Small intestine (tissue), 7 donors: ENCODE data around the gene COPG2. TPM values are rescaled to one million over a fixed set of nuclear protein-coding genes. Genes with fewer than 3 reads are reported as not detected.

Experiments
- DNase-seq, 2 donors: peaks; one replicate each; pipeline versions ENCODE4 v3.0.0 to v3.0.0-alpha.2; 2013
- FAIRE-seq: peaks from 2 replicates; lab custom pipeline; 2012; peaks lifted over from hg19 to GRCh38; lab: Jason Lieb, UNC
- H3K27ac ChIP-seq, 3 donors: one replicate each; pipeline ENCODE4 v1.5.1; 2013; ENCODE audit warnings: low read length in 2 of 3, mild to moderate bottlenecking in 2 of 3, control low read depth in 1 of 3, inconsistent platforms in 1 of 3, low read depth in 1 of 3, moderate library complexity in 1 of 3
- H3K27me3 ChIP-seq, 3 donors: one replicate each; pipeline ENCODE4 v1.6.1; 2013; ENCODE audit warnings: low read length in 3 of 3, inconsistent platforms in 1 of 3; ENCODE audit not compliant: control insufficient read depth in 3 of 3, insufficient read depth in 3 of 3
- H3K36me3 ChIP-seq, 3 donors: one replicate each; pipeline ENCODE4 v1.6.1; 2013; ENCODE audit warnings: low read length in 3 of 3, inconsistent platforms in 1 of 3, low read depth in 1 of 3, mild to moderate bottlenecking in 1 of 3, moderate library complexity in 1 of 3; ENCODE audit not compliant: control insufficient read depth in 3 of 3, insufficient read depth in 2 of 3
- H3K4me1 ChIP-seq, 3 donors: one replicate each; pipeline ENCODE4 v1.6.1; 2013; ENCODE audit warnings: low read length in 2 of 3, inconsistent platforms in 1 of 3, low read depth in 1 of 3, mild to moderate bottlenecking in 1 of 3, moderate library complexity in 1 of 3; ENCODE audit not compliant: control insufficient read depth in 3 of 3, insufficient read depth in 2 of 3
- H3K4me3 ChIP-seq, 3 donors: one replicate each; pipeline ENCODE4 v1.5.1; 2013; ENCODE audit warnings: low read length in 3 of 3, control low read depth in 1 of 3, inconsistent platforms in 1 of 3, low read depth in 1 of 3, mild to moderate bottlenecking in 1 of 3, moderate library complexity in 1 of 3
- H3K9me3 ChIP-seq, 2 donors: one replicate each; pipeline ENCODE4 v1.6.1; 2013; ENCODE audit warnings: low read depth in 1 of 2, low read length in 1 of 2; ENCODE audit not compliant: control insufficient read depth in 2 of 2, insufficient read depth in 1 of 2
- WGBS, 3 donors: extraction: QIAGEN DNeasy Blood & Tissue Kit; methylation state at CpG; one replicate each; pipeline ENCODE4 v1.1.7; 2013; 5-methylcytosine and 5-hydroxymethylcytosine counted together
- polyA plus RNA-seq, 4 donors: library from polyadenylated mRNA; stranded (reverse) in 3 of 4; unstranded in 1 of 4; fragments of 200-250 nt in 3 of 4; fragments of 120-200 nt in 1 of 4; gene quantifications; one replicate each; pipeline versions ENCODE4 v1.2.1 to v1.2.3, GENCODE V29; 2013
- donor health status: healthy with polysubstance abuse.
- donor health status: control.
- donor health status: control.
- donor health status: Bipolar disorder and iron deficiency.
- donor health status: healthy.

The COPG2 gene
- polyA plus RNA-seq, 4 donors, result 5.1 to 17.8 (median 10.7) TPM

DNA sequence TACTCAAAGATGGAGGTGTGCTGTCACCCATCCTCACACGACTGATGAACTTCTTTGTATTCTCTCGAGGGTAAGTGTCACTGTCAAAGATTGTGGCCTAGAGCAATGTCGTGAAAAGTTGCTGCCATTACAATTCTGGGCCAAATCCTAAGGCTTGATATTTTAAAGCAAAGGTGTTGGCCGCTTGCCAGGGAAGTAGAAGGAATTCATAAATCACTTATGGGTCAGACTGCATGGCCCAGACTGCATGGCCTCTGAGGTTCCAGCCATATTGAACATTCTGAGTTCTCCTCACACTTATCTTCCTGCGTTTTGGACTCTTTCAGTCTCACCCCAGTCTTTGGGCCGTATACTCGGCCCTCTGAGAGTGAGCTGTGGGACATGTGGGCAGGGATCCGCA lies 168.1 kb downstream of the COPG2 start:
- H3K36me3 ChIP-seq, result peaks cover 2 to 32% (median 9%) of the 10 kb centered on the region in 3 donors
- DNase-seq (no peak), FAIRE-seq (no peak)
- WGBS, 3 donors, result 88 to 92% (median 90%) methylated on average over 8 of the region's 8 CpGs
- no peaks in the 10 kb centered on the region for H3K4me1 ChIP-seq
- no peaks in the 10 kb centered on the region for H3K27me3 ChIP-seq
- no peak overlapping the region for H3K27ac ChIP-seq
- no peak overlapping the region for H3K4me3 ChIP-seq
- no peaks in the 10 kb centered on the region for H3K9me3 ChIP-seq

DNA sequence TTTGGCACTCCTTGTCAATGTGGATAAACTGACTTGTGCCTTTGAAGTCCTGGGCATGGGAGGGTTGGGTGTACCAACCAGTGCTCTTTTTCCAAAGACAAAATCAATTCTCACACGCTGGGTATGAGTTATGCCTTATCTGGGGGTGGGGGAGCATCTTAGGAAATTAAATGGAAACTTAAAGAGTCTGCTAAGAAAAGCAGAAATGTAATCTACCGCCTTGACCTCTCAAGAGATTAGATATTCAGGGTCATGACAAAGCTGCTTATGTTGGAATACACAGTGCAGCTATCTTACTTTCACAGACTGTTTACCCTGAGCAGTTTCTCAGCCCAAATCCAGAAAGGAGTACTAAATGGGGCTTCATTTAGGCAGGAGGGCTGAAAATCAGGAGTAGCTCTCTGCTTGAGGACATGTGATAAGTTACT lies 174.1 kb downstream of the COPG2 start:
- DNase-seq (no peak), FAIRE-seq (no peak)
- WGBS, 3 donors, result 26 to 44% (median 43%) methylated on average over 2 of the region's 2 CpGs
- H3K36me3 ChIP-seq, result peaks cover 0 to 15% (median 4%) of the 10 kb centered on the region in 3 donors
- H3K27ac ChIP-seq, result peak overlapping the region in 1 of 3 donors; percentile 24
- peak overlapping the region in 1 of 3 donors; percentile 58 for H3K4me3 ChIP-seq
- H3K4me1 ChIP-seq, result peaks cover 0 to 10% (median 0%) of the 10 kb centered on the region in 3 donors
- no peaks in the 10 kb centered on the region for H3K27me3 ChIP-seq
- H3K9me3 ChIP-seq, result peaks cover 0 to 15% of the 10 kb centered on the region in 2 donors

DNA sequence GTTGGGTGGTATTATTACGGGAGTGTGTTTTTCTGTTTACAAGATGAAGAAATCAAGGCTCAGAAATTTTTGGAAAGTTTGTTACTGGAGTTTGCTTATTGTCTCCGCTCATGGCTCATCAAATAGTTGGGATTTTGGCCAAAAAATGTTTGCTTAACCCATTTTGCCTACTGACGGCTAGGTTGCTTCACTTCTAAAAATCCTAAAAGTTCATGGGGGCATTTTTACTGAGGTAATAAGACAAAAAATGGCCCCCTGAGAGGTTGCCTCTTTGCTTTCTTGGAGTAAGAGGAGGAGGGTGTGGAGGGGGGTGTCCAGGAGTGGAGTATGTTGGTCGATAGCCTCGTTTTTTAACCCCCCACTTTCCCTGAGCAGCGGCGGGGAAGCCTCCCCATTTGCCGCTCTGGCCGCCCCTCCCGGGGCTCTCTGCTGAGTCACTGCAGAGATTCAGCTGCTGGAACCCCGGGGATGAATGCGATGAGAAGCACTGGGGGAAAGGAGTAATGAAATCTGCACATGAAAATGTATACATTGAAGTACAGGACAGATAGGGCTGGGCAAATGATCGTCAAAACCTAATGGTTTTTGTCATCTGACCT lies 175.2 kb downstream of the COPG2 start:
- FAIRE-seq (no peak), DNase-seq (no peak)
- H3K4me1 ChIP-seq, result peaks cover 0 to 21% (median 0%) of the 10 kb centered on the region in 3 donors
- peak overlapping the region in 1 of 3 donors; percentile 58 for H3K4me3 ChIP-seq
- H3K36me3 ChIP-seq, result peaks cover 0 to 15% (median 4%) of the 10 kb centered on the region in 3 donors
- peaks cover 0 to 15% of the 10 kb centered on the region in 2 donors for H3K9me3 ChIP-seq
- WGBS, 3 donors, result 53 to 83% (median 72%) methylated on average over 13 of the region's 13 CpGs
- H3K27ac ChIP-seq, result no peak overlapping the region
- H3K27me3 ChIP-seq, result no peaks in the 10 kb centered on the region

DNA sequence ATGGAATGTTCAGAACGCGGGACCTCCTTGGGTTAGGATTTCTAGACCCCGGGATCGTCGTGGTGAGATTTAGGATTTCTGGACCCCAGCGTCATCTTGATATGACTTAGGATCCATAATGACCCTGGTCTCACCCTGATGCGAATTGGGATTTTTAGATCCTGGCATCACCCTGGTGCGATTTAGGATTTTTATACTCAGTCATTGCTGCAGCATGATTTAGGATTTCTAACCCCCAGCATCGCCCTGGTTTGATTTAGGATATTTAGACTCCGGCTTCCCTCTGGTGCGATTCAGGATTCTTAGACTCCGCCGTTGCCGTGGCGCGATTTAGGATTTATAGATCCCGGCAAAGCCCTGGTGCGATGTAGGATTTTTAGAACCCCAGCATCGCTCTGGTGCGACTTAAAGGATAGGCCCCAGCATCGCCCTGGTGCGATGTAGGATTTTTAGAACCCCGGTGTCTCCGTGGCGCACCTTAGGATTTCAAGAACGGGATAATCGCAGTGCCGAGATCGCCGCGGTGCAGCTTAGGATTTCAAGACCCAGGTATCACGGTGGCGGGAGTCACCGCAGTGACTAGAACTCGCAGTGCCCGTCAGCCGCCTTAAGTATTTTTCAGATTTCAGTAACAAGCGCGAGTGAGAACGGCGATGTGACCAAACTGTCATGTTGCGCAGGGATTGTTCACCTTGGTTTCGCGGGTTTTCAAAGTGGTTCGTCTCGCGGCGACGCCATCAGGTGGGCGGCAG lies 175.8 kb downstream of the COPG2 start:
- H3K27me3 ChIP-seq, result no peaks in the 10 kb centered on the region
- DNase-seq (no peak), FAIRE-seq (no peak)
- peak overlapping the region in 1 of 3 donors; percentile 4 for H3K27ac ChIP-seq
- 58 to 81% (median 76%) methylated on average over 50 of the region's 50 CpGs for WGBS, 3 donors
- H3K4me1 ChIP-seq, result peaks cover 0 to 23% (median 0%) of the 10 kb centered on the region in 3 donors
- H3K4me3 ChIP-seq, result peak overlapping the region in 2 of 3 donors; percentile 39 to 58
- peaks cover 0 to 15% of the 10 kb centered on the region in 2 donors for H3K9me3 ChIP-seq
- peaks cover 0 to 9% (median 0%) of the 10 kb centered on the region in 3 donors for H3K36me3 ChIP-seq

DNA sequence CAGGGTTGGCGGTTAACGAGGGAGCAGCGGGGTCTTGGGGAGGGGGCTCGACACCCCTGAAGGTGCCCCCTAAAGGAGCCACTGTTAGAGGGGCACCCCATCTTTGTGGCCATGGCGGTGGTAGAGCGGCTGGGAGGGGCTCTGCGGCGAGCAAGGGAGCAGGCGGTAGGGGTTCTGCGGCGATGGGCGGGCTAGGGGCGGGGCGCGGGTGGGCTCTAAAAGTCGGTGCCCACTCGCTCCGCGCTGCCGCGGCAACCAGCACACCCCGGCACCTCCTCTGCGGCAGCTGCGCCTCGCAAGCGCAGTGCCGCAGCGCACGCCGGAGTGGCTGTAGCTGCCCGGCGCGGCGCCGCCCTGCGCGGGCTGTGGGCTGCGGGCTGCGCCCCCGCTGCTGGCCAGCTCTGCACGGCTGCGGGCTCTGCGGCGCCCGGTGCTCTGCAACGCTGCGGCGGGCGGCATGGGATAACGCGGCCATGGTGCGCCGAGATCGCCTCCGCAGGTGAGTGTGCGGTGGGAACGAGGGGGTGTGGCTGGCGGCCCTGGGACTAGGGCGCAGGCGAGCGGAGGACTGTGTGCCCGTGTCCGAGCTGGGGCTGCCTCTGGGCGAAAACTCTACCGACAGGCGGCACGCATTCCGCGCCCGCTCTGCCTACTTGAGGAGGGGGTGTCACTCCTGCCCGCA lies 176.6 kb downstream of the COPG2 start, which contains the start of gene MEST:
MEST (plus strand) TSS at position 245 of the 682 bp plus-strand sequence; CDS start at position 474, 229 bp downstream.
- WGBS, 3 donors, result 59 to 65% (median 61%) methylated on average over 62 to 71 of the region's 71 CpGs
- FAIRE-seq, result no peak
- peak within 1 kb of the TSS in 1 of 3 donors; percentile 72 for H3K27ac ChIP-seq
- H3K4me1 ChIP-seq, result peaks cover 0 to 23% (median 0%) of the 10 kb centered on the region in 3 donors
- peaks cover 0 to 15% of the 10 kb centered on the region in 2 donors for H3K9me3 ChIP-seq
- peak in 1 of 2 donors; percentile 52 for DNase-seq
- H3K4me3 ChIP-seq, result peak within 1 kb of the TSS in 2 of 3 donors; percentile 39 to 58
- peaks cover 0 to 5% (median 0%) of the 10 kb centered on the region in 3 donors for H3K36me3 ChIP-seq
- H3K27me3 ChIP-seq, result no peaks in the 10 kb centered on the region

DNA sequence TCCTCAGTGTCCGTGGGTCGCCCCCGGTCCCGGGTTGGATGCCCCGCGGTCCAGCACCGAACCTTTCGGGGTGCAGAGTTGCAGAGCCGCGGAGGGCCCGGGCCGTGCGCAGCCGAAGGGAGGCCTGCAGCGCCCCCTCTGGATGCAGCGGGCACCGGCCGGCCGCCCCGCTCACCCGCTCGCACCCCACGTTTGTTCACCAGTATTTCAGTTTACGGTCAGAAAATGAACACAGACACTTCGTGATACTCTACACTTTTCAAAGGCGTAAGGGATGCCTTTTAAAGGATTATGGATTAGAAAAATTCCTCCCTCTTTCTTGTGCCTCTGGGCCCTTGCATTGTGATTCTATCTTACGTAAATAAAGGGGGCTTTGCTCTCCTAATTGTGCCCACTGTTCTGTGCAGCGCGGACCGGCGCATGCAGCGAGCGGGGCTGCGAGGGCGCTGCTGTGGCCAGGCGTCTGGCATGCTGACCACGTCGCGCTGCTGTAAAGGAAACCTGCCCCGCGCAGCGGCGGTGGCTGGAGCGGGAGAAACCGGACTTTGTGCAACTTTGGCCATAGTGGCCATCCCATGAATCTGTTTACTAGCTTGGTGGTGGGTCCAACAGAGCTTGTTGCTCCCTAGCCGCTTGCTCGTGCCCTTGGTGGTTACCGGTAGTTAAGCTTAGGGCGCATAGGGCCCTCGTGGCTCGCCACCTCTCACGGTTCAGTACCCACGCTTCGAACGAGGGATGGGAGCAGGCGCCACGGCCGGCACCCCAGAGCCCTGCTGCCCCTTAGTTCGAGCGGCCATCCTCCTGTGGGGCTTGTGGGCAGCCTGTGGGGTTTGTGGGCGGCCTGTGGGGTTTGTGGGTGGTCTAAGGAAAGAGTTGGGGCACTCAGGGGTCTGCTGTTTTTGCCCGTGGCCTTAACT lies 177.4 kb downstream of the COPG2 start:
- H3K27me3 ChIP-seq, result no peaks in the 10 kb centered on the region
- peak overlapping the region in 2 of 3 donors; percentile 39 to 58 for H3K4me3 ChIP-seq
- H3K4me1 ChIP-seq, result peaks cover 0 to 27% (median 0%) of the 10 kb centered on the region in 3 donors
- peaks cover 0 to 4% (median 0%) of the 10 kb centered on the region in 3 donors for H3K36me3 ChIP-seq
- DNase-seq, result peak in 1 of 2 donors; percentile 69
- peaks cover 0 to 15% of the 10 kb centered on the region in 2 donors for H3K9me3 ChIP-seq
- FAIRE-seq, result no peak
- WGBS, 3 donors, result 55 to 56% (median 55%) methylated on average over 61 to 62 of the region's 62 CpGs
- H3K27ac ChIP-seq, result peak overlapping the region in 1 of 3 donors; percentile 72

DNA sequence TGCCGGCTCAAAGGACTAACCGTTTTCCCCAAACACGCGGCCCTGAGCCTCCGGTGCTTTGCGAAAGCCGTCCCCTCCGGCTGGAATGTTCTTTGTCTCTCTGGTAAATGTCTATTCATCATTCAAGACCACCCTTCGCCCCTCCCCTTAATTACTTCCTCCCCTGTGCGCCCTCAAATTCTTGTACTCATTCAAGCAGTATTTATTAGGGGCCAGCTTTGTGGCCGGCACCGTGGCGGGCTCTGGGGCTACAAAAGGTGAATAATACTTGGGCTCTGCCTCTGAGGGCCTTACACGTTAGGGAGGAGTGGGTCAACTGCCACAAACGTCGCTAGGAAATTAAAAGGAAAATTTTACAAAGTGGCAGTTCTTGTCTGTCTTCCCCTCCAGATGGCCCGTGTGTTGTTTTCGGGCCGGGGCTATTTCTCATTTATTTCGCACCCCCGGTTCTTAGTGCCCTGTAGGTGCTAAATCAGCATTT lies 178.2 kb downstream of the COPG2 start:
- WGBS, 3 donors, result 76 to 87% (median 85%) methylated on average over 21 of the region's 21 CpGs
- Histone ChIP-seq H3K9me3 (peaks cover 0 to 18% of the 10 kb centered on the region in 2 donors), H3K36me3 (peaks cover 0 to 4% (median 0%) of the 10 kb centered on the region in 3 donors), H3K4me1 (peaks cover 0 to 32% (median 0%) of the 10 kb centered on the region in 3 donors), H3K27me3 (no peaks in the 10 kb centered on the region), H3K27ac (peak overlapping the region in 1 of 3 donors; percentile 61), H3K4me3 (peak overlapping the region in 1 of 3 donors; percentile 30)
- no peak for FAIRE-seq
- DNase-seq, result no peak
